HG03565 (cell line): ENCODE data around the gene HOXA3.

Experiments used
- ATAC-seq: cut with Tn5 transposase; IDR thresholded peaks from one replicate; pipeline ENCODE4 v1.9.1; 2021; ENCODE audit warnings: mild to moderate bottlenecking, moderate library complexity; ENCODE audit not compliant: unreplicated experiment

The HOXA3 gene

GRCh38 chr7:27106181-27106900 lies 46.0 kb downstream of the HOXA3 start:
- ATAC-seq: no peak

- no peak for ATAC-seq
Measured at GRCh38 chr7:27105301-27106031, 46.9 kb downstream of the HOXA3 start.

DNA sequence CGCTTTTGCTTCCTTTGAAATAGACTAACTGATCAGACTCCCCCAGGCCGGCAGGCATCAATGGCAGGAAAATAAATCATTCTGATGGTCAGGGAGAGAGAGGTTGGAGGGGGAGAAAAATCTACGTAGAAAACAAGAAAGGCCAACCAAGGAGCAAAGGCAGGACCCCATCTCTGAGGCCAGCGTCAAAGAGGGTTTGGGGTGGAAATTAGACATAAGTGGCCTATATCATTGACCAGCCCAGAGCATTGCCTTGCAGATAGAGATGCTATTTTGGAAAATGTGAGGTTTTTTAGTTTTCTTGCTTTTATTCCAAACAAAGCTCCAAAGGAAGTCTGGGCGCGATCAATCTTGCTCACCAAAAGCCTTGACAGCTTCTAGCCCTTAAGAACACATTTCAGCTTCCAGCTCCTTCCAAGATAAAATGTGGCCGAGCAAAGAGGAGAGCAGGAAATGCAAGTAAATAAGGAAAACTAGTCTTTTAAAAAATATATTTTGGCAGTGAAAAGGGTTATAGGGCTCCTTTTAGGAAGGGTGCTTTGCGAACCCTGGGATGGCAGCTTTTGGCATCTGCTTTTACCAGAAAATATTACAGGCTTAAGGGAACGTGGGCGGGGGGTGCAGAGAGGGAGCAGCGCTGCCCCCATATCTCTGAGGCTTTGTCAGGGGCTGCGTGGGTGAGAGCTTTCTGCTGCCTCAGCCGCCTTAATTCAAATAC lies 47.9 kb downstream of the HOXA3 start:
- ATAC-seq: no peak

GRCh38 chr7:27103489-27104226 lies 48.7 kb downstream of the HOXA3 start:
- ATAC-seq: no peak

- ATAC-seq: no peak
Measured at GRCh38 chr7:27102581-27103442, 49.6 kb downstream of the HOXA3 start, which contains the start of gene HOXA2. Gene HOXA2, minus strand, starts transcription at chr7:27102683. Its CDS starts 183 bp downstream, at chr7:27102500.

DNA sequence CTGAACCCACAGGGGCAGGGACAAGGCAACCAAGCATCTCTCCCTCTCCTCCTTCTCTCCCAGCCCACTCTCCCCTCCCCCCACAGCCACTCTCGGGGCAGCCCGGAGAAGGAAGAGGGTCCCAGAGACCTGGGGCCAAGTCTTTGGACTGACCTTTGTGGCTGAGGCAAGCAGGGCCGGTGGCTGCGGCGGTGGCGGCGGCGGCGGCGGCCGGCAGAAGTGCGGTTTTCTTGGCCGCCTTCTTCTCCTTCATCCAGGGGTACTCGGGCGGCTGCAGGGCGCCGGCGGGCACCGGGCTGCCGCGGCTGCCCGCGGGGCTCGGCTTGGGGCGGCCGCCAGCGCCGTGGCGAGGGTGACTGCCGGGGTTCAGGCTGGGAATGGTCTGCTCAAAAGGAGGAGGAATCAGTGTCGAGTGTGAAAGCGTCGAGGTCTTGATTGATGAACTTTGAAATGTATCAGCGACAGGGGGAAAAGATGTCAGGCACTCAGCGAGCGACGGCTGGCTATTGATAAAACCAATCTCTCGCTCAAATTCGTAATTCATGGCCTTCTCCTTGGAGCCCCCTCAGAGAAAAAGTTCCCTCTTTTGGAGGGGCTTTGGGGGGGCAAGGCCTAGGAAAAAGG lies 50.3 kb downstream of the HOXA3 start:
- ATAC-seq: no peak

GRCh38 chr7:27101171-27101956 lies 51.0 kb downstream of the HOXA3 start:
- ATAC-seq: no peak

DNA sequence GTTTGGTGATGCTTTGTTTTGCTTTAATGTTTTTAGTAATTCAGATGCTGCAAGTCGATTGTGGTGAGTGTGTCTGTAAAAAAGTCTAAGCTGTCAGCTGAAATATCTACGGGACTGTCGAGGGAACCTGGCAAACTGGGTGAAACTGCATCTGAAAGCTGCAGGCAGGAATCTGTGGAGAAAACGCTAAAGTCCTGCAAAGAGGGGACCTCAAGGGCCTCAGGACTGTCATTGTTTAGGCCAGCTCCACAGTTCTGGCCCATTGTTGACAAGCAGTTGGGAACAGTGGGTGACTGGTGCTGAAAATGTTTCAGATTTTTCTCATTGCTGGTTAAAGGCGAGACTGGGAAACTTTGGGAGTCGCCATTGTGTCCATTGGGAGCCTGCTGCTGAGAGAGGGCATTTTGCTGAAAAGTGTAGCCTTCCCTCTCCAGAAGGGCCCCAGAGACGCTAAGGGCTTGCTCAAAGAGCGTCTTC lies 51.7 kb downstream of the HOXA3 start:
- no peak for ATAC-seq

- no peak for ATAC-seq
Measured at GRCh38 chr7:27099453-27100370, 52.7 kb downstream of the HOXA3 start.

DNA sequence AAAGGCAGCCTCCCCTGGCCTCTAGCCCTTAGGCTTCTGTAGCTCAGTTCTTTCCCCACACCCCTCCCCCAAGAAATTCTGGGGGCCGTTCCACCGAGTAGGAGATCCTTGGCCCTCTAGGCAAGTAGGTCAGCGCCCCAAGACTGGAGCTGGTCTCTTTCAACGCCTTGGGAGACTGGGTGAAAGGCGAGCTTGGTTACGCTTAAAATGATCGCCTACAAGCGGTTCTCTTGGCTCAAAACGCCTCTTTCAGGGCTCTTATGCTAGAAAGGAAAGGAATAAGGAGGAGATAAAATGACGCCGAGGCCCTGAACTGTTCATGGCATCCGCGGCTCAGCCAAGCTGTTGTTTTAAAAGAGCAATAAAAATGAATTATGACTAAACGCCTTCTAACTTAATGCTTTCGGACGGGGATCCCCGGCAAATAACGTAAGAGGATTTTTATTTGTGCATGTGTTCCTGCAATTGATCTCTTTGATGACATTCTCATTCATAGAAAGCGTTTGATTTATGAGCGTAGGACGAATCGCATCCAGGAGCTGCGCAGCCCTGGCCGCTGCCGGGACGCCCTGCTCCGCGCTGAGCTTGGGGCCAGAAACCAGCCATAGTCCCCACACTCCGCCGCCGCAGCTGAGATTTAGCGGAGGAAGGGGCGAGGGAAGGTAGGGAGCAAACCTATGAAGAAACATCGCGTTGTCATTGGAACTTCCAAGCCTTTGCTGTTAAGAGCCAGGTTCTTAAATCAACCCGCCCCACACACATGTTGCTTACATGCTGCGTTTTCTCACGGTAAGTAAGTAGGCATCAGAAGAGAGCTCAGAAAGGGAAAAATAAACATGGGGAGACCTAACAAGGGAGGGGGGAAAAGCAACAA lies 53.6 kb downstream of the HOXA3 start:
- no peak for ATAC-seq

GRCh38 chr7:27097686-27098577 lies 54.5 kb downstream of the HOXA3 start:
- no peak for ATAC-seq

- no peak for ATAC-seq
Measured at GRCh38 chr7:27096768-27097514, 55.4 kb downstream of the HOXA3 start.

- peak; percentile 86 for ATAC-seq
Measured at GRCh38 chr7:27095897-27096767, 56.3 kb downstream of the HOXA3 start, which contains the start of gene HOXA1. Gene HOXA1, minus strand, starts transcription at chr7:27096000. Its CDS starts 88 bp downstream, at chr7:27095912.
